Caco-2 (cell line): ENCODE data around the gene QPCTL. TPM values are rescaled to one million over a fixed set of nuclear protein-coding genes. Genes with fewer than 3 reads are reported as not detected.
"Not testable (repeated sequence)": the region's sequence is repeated elsewhere in the genome, so short reads cannot be mapped to it uniquely, and the experiment has no call there.

Source experiments
- BruUV-seq: library from RNA; stranded (reverse); fragments of 400-500 nt; replicated peaks from 2 replicates; lab custom pipeline; 2021; lab: Mats Ljungman, UMichigan
- CTCF ChIA-PET: fragments of 300-600 bp; sonication (Branson Sonifier 250); formaldehyde crosslinking; loops from one replicate; lab custom pipeline; 2022; ENCODE audit warnings: antibody characterized with exemption; lab: Charles Lee
- POLR2A ChIA-PET: fragments of 300-600 bp; sonication (Branson Sonifier 250); formaldehyde crosslinking; loops from one replicate; lab custom pipeline; 2022; ENCODE audit warnings: antibody characterized with exemption; lab: Charles Lee
- DNase-seq, 2 experiments: peaks; one replicate each; pipeline versions ENCODE4 v3.0.0 to v3.0.0-alpha.2; 2020 to 2022
- H3K27me3 ChIP-seq: replicated peaks from 2 replicates; pipeline ENCODE4 v1.6.0; 2011; ENCODE audit warnings: low read length; ENCODE audit not compliant: control insufficient read depth, insufficient read depth
- H3K36me3 ChIP-seq: 2 replicates; pipeline ENCODE4 v1.5.1; 2011; ENCODE audit warnings: low read length; ENCODE audit not compliant: control insufficient read depth, insufficient read depth
- H3K4me1 ChIP-seq: fragments of 250-450 bp; sonication (Bioruptor Pico); 2 replicates; pipeline ENCODE4 v1.5.1; 2020; ENCODE audit warnings: mild to moderate bottlenecking
- H3K4me3 ChIP-seq: 2 replicates; pipeline ENCODE4 v1.5.1; 2011; ENCODE audit warnings: low read depth, mild to moderate bottlenecking, control low read depth, low read length
- H3K9me3 ChIP-seq: fragments of 250-450 bp; sonication (Bioruptor Pico); 2 replicates; pipeline ENCODE4 v1.5.1; 2020; ENCODE audit warnings: mild to moderate bottlenecking, moderate library complexity
- H3K27ac Mint-ChIP-seq: one replicate; pipeline ENCODE4 v1.8.0; 2022; ENCODE audit warnings: mixed read lengths; ENCODE audit not compliant: unreplicated experiment
- H3K27me3 Mint-ChIP-seq: one replicate; pipeline ENCODE4 v1.8.0; 2022; ENCODE audit warnings: mixed read lengths; ENCODE audit not compliant: insufficient read depth, unreplicated experiment
- H3K36me3 Mint-ChIP-seq: one replicate; pipeline ENCODE4 v1.8.0; 2022; ENCODE audit warnings: mild to moderate bottlenecking, mixed read lengths; ENCODE audit not compliant: insufficient read depth, unreplicated experiment
- H3K4me1 Mint-ChIP-seq: one replicate; pipeline ENCODE4 v1.8.0; 2022; ENCODE audit warnings: low read depth, mixed read lengths; ENCODE audit not compliant: unreplicated experiment
- H3K4me3 Mint-ChIP-seq: one replicate; pipeline ENCODE4 v1.8.0; 2022; ENCODE audit warnings: mild to moderate bottlenecking, moderate library complexity, mixed read lengths; ENCODE audit not compliant: unreplicated experiment
- H3K9me3 Mint-ChIP-seq: one replicate; pipeline ENCODE4 v1.8.0; 2022; ENCODE audit warnings: mixed read lengths; ENCODE audit not compliant: unreplicated experiment
- intact Hi-C: fragments of 100-400 bp; cut with micrococcal nuclease; formaldehyde crosslinking; loops from one replicate; pipeline ENCODE4 v1.10.0; 2022; ENCODE audit not compliant: unreplicated experiment
- total RNA-seq: library from RNA; stranded (reverse); gene quantifications from 2 replicates; pipeline ENCODE4 v1.2.3, GENCODE V29; 2022
- TF ChIP-seq, protein P1 (sequence below), 2 experiments: fragments of 200-600 bp in 1 of 2; IDR thresholded peaks; 1 replicate in 1 of 2; 2 replicates in 1 of 2; pipeline versions ENCODE4 v1.5.1 to v1.8.0; 2011 to 2022; ENCODE audit warnings: antibody characterized with exemption in 1 of 2, control low read depth in 1 of 2, inconsistent platforms in 1 of 2, low read depth in 1 of 2, low read length in 1 of 2, mild to moderate bottlenecking in 1 of 2, moderate library complexity in 1 of 2; ENCODE audit not compliant: insufficient read depth in 1 of 2, severe bottlenecking in 1 of 2, unreplicated experiment in 1 of 2

QPCTL gene
- total RNA-seq, 1 experiment from 2014 or later, result 16.9 TPM

- no TSS peak for BruUV-seq
- Mint-ChIP-seq H3K27ac (peak overlapping the region; percentile 81), H3K4me3 (peak overlapping the region; percentile 76), H3K9me3 (no peaks in the 10 kb centered on the region), H3K36me3 (peaks cover 49% of the 10 kb centered on the region), H3K27me3 (no peaks in the 10 kb centered on the region), H3K4me1 (peaks cover 12% of the 10 kb centered on the region)
- ChIA-PET POLR2A (interaction anchor here (2.0 kb wide), 1 partner anchor 10 kb away, joined by 9 read pairs; the partner anchor contains the start of genes QPCTL and SNRPD2), CTCF (interaction anchor here (1.1 to 2.1 kb wide), 3 partner anchors 11 to 91 kb away, joined by 4 to 8 read pairs (median 8); partner anchors contain the start of genes QPCTL and SNRPD2)
- Histone ChIP-seq H3K36me3 (peaks cover under 1% of the 10 kb centered on the region; the same call in 1 of the 2 replicates), H3K4me1 (peaks cover 12% of the 10 kb centered on the region), H3K4me3 (no peak overlapping the region; the same call in 1 of the 2 replicates), H3K27me3 (no peaks in the 10 kb centered on the region), H3K9me3 (no peaks in the 10 kb centered on the region)
- no peak for DNase-seq
- intact Hi-C loops, result no loop called here
- TF ChIP-seq, protein P1, sequence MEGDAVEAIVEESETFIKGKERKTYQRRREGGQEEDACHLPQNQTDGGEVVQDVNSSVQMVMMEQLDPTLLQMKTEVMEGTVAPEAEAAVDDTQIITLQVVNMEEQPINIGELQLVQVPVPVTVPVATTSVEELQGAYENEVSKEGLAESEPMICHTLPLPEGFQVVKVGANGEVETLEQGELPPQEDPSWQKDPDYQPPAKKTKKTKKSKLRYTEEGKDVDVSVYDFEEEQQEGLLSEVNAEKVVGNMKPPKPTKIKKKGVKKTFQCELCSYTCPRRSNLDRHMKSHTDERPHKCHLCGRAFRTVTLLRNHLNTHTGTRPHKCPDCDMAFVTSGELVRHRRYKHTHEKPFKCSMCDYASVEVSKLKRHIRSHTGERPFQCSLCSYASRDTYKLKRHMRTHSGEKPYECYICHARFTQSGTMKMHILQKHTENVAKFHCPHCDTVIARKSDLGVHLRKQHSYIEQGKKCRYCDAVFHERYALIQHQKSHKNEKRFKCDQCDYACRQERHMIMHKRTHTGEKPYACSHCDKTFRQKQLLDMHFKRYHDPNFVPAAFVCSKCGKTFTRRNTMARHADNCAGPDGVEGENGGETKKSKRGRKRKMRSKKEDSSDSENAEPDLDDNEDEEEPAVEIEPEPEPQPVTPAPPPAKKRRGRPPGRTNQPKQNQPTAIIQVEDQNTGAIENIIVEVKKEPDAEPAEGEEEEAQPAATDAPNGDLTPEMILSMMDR (IDR thresholded peaks at IDR 0.05; ENCODE audit: insufficient read depth in 1 of 2, low read depth in 1 of 2, low read length in 1 of 2, severe bottlenecking in 1 of 2, unreplicated experiment in 1 of 2), result no peak
These were observed 10.3 kb upstream of the QPCTL start for GRCh38 chr19:45682117-45682516.

DNA sequence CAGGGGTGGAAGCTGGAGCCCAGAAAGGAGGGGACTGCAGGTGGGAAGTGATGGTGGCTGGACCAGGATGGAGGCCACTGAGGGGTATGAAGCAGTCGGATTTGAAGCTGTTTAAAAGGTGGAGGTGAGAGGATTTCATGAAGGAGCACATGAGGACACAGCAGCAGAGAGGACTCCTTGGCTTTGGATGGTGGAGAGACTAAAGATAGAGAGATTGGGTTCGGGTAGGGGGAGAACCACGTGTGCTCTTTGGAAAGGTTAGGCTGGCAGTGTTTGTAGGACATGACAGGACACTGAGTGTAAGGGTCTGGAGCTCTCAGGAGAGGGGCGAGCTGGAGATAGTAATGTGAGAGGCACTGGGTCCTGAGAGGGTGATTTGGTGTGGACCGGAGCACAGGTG lies 9.6 kb upstream of the QPCTL start:
- POLR2A ChIA-PET, result interaction anchor here (2.0 kb wide), 1 partner anchor 9 kb away, joined by 9 read pairs; the partner anchor contains the start of genes QPCTL and SNRPD2
- no peak for DNase-seq
- TF ChIP-seq, protein P1 (IDR thresholded peaks at IDR 0.05; ENCODE audit: insufficient read depth in 1 of 2, low read depth in 1 of 2, low read length in 1 of 2, severe bottlenecking in 1 of 2, unreplicated experiment in 1 of 2), result no peak
- Histone ChIP-seq H3K9me3 (no peaks in the 10 kb centered on the region), H3K4me3 (no peak overlapping the region), H3K27me3 (no peaks in the 10 kb centered on the region), H3K36me3 (peaks cover 6% of the 10 kb centered on the region; the same call in 1 of the 2 replicates), H3K4me1 (peaks cover 12% of the 10 kb centered on the region)
- no TSS peak for BruUV-seq
- CTCF ChIA-PET, result no interaction called here
- Mint-ChIP-seq H3K4me3 (no peak overlapping the region), H3K27me3 (no peaks in the 10 kb centered on the region), H3K9me3 (no peaks in the 10 kb centered on the region), H3K27ac (no peak overlapping the region), H3K4me1 (peaks cover 12% of the 10 kb centered on the region), H3K36me3 (peaks cover 51% of the 10 kb centered on the region)
- intact Hi-C loops, result no loop called here

DNA sequence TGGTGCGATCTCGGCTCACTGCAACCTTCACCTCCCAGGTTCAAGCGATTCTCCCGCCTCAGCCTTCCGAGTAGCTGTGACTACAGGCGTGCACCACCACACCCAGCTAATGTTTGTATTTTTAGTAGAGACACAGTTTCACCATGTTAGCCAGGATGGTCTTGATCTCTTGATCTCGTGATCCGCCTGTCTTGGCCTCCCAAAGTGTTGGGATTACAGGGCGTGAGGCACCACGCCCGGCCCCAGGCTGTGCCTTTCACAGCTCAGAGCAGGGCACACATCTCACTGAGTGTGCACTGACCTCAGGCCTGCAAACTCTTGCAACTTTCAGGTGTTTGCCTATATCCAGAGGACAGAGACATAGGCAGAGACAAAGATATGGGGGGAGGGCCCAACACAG lies 7.4 kb upstream of the QPCTL start:
- intact Hi-C loops, H3K9me3 ChIP-seq, H3K4me1 Mint-ChIP-seq, H3K4me1 ChIP-seq, H3K27me3 Mint-ChIP-seq, POLR2A ChIA-PET, H3K27me3 ChIP-seq, H3K36me3 ChIP-seq, H3K27ac Mint-ChIP-seq, H3K4me3 ChIP-seq, H3K4me3 Mint-ChIP-seq, DNase-seq, H3K9me3 Mint-ChIP-seq, BruUV-seq: not testable (repeated sequence)
- peaks cover 66% of the 10 kb centered on the region for H3K36me3 Mint-ChIP-seq
- CTCF ChIA-PET, result interaction anchor here (0.6 to 0.7 kb wide), 2 partner anchors 46 to 127 kb away, joined by 3 read pairs; partner anchors contain the start of gene FBXO46
